ENCODE measurements around the gene SEC11A.

Gene SEC11A

DNA sequence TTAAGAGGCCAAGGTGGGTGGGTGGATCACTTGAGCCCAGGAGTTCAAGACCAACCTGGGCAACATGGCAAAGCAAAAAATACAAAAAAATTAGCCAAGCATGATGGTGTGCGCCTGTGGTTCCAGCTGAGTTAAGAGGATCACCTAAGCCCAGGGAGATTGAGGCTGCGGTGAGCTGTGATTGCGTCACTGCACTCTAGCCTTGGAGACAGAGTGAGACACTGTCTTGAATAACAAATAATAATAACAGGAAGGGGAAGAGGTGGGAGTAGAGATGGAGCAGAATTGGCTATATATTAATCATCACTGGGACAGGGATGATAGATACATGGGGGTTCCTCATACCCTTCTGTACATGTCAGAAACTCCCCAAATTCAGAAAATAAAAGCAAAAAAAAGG lies 34.1 kb downstream of the SEC11A start:
- no peak for TF ChIP-seq ZFX (IDR thresholded peaks at IDR 0.05; ENCODE audit: borderline replicate concordance)
- TF ChIP-seq, protein P1, sequence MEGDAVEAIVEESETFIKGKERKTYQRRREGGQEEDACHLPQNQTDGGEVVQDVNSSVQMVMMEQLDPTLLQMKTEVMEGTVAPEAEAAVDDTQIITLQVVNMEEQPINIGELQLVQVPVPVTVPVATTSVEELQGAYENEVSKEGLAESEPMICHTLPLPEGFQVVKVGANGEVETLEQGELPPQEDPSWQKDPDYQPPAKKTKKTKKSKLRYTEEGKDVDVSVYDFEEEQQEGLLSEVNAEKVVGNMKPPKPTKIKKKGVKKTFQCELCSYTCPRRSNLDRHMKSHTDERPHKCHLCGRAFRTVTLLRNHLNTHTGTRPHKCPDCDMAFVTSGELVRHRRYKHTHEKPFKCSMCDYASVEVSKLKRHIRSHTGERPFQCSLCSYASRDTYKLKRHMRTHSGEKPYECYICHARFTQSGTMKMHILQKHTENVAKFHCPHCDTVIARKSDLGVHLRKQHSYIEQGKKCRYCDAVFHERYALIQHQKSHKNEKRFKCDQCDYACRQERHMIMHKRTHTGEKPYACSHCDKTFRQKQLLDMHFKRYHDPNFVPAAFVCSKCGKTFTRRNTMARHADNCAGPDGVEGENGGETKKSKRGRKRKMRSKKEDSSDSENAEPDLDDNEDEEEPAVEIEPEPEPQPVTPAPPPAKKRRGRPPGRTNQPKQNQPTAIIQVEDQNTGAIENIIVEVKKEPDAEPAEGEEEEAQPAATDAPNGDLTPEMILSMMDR (IDR thresholded peaks at IDR 0.05), result no peak
- H3K27ac ChIP-seq, result 0 out of 2 replicates have a peak overlapping the region, but pooled peaks have one; percentile 9

DNA sequence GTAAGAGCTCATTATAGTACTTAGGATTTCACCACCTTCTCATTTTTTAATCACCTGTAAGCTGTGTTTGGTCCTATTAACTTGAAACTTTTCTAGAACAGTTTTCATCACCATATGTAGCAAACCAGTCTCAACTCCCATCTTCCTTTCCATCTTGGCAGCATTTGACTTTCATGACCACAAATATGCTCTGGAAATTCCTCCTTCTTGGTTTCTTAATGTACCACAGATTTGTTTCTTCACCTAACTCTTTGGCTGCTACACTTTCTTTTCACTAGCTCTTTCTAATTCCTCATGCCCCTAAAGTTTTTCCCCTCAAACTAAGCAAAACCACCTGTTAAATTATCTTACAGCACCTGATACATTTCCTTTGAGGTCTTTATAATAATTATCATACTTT lies 44.7 kb downstream of the SEC11A start:
- H3K27ac ChIP-seq, result peak overlapping the region; percentile 20
- TF ChIP-seq, protein P1 (IDR thresholded peaks at IDR 0.05), result no peak
- no peak for TF ChIP-seq ZFX (IDR thresholded peaks at IDR 0.05; ENCODE audit: borderline replicate concordance)

DNA sequence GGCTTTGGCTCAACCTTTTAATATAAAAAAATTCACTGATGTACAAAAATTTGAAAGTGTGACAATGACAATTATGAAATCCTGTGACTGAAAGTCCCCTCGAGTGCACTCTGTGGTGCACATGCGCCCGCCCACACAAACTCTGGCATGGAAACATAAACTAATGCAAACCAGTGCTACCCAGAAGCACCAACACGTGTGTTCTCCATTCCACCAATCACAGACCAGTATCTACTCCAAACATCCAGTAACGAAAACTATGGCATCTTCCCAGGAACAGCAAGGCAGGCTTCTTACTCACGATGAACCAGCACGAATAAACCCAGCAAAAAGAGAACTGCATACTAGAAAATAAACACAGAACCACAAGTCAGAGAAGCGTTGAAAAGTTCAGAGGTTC lies 46.2 kb downstream of the SEC11A start:
- TF ChIP-seq, protein P1 (IDR thresholded peaks at IDR 0.05), result no peak
- TF ChIP-seq ZFX (IDR thresholded peaks at IDR 0.05; ENCODE audit: borderline replicate concordance), result no peak
- no peak overlapping the region for H3K27ac ChIP-seq

DNA sequence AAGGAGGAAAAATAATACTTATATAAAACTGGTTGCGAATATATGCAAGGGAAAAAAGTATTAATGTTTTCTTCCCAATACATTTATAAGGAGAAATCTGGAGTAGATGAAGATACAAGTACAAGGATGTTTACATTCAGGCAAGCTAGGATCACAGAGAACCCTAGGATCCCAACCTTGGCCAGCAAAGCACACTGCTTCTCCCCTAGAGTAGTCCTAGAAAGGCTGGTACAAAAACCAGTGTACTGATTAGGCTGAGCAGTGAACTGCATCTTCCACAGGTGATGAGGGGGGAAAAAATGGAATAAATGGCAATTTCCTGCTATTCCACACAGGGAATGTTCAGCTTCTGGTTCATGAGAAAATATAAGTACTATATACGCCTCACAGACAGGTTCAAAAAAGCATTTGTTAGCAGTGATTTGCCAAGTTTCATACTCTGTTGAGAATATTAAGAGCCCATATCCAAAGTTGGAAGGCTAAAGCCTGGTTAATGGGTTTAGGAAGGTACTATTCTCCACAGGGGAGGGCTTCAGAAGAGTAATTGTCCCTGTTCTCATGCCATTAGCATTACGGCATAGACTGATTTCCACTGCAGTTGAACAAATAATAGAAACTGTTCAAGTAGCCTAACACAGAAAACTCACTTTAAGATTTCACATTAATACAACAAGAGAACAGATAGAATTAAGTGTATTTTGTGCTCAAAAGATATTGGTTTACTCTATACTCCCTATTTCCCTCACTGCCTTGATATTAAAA lies 47.5 kb downstream of the SEC11A start:
- H3K27ac ChIP-seq, result peak overlapping the region; percentile 22
- TF ChIP-seq, protein P1 (IDR thresholded peaks at IDR 0.05), result no peak
- no peak for TF ChIP-seq ZFX (IDR thresholded peaks at IDR 0.05; ENCODE audit: borderline replicate concordance)

DNA sequence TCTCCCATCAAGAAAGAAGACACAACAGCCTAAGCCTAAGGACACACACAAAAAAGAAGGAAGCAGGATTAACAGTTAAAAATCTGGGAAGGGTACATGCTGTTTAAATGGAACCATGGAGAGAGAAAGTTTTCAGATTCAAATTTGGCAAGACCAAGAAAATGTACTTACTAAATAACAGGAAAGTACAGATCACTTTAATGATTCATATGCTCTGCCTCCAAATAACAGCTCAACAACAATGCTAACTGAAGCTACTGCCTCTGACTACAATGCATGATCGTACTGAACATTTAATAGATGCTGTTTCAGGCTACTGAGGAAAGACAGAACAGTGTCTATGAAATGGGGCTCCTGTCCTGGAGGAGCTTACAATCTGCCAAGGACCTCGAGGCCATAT lies 49.6 kb downstream of the SEC11A start:
- TF ChIP-seq, protein P1 (IDR thresholded peaks at IDR 0.05), result no peak
- no peak for TF ChIP-seq ZFX (IDR thresholded peaks at IDR 0.05; ENCODE audit: borderline replicate concordance)
- peak overlapping the region; percentile 22; the same call in 1 of the 2 replicates for H3K27ac ChIP-seq

DNA sequence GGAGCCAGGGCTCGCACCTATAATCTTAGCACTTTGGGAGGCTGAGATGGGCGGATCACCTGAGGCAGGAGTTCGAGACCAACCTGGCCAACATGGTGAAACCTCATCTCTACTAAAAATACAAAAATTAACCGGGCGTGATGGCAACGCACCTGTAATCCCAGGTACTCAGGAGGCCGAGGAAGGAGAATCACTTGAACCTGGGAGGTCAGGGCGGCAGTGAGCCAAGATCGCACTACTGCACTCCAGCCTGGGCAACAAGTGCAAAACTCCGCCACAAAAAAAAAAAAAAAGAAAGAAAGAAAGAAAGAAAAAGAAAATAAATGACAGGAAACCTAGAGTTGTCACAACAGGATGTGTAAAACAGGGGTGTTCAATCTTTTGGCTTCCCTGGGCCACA lies 54.9 kb downstream of the SEC11A start:
- no peak for TF ChIP-seq ZFX (IDR thresholded peaks at IDR 0.05; ENCODE audit: borderline replicate concordance)
- TF ChIP-seq, protein P1 (IDR thresholded peaks at IDR 0.05), result no peak

More for the DNA sequence above, 54.9 kb downstream of the SEC11A start:
- H3K27ac ChIP-seq, result peak overlapping the region; percentile 95
